GM19043 (cell line): ENCODE results near the gene WDFY3.

Experiments
- ATAC-seq: cut with Tn5 transposase; IDR thresholded peaks from one replicate; pipeline ENCODE4 v1.9.1; 2021; ENCODE audit warnings: low read depth; ENCODE audit not compliant: unreplicated experiment

The WDFY3 gene

DNA sequence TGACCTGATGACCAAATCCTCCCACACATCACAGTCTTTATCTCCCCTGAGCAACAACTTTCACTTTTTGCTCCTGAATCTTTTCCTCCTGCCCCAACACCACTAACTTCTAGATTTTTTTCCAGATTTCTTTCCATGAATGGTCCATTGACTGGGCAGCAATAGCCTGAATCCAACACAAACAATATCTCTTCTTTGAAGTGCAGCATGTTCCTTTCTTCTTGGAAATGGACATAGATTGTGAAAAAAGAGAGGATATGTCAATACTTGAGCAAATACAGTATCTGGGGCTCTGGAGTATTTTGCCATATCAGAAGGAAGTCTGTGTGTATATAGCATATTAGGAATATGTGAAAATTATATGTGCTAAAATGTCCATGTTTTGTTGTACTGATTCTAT, 328.4 kb downstream of the WDFY3 start:
- no peak for ATAC-seq

DNA sequence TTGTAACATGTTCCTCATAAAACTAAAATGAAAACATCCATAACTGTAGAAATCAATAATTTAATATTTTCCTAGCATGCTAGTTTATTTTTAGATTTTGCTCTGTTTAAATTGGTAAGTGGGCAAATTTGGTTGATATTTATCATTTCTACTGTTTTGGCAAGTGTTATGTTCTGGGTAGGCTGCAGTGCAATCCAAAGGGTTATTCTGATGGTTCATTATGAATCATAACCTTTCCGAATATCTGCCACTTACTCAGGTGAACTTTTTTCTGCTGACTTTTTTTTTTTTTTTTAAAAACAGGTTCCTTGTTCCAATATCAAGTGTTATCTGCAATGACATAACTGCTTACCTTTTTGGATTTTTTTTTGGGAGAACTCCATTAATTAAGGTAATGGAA, 331.5 kb downstream of the WDFY3 start:
- ATAC-seq, result no peak

DNA sequence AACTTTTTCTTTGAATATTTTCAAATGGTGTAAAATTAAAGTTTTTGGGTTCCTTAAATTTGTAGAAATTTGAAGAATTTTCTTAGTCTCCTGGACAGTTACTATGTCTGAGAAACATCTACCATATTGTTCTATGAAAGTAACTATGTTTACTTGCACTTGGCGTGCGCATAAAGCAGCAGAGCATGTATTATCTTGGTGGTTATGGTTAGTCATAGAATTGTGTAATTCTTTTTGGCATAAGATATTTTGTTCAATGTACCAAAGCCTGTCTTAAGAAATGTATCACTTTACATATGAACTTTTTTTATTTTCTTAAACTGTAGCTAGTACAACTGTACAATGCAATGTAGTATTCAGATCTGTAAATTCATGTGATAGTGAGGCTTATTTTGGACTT, 334.4 kb downstream of the WDFY3 start:
- no peak for ATAC-seq

DNA sequence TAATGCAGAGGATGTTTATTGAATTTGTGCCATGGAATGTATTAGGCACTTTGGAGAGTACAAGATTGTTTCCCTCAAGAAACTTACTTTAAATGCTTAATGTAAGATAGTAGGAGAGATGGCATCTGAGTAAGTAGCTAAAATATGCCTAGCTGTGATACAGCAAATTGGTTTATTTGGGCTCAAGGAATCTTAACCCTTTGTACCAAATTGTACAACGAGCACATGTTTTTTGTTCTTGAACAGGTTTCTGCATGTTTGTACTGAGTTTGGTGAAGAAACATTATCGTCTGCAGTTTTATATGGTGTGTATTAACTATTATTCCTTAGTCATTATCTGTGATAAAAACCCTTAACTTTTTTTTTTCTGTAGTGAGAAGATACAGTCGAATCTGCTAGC, 334.9 kb downstream of the WDFY3 start:
- no peak for ATAC-seq

DNA sequence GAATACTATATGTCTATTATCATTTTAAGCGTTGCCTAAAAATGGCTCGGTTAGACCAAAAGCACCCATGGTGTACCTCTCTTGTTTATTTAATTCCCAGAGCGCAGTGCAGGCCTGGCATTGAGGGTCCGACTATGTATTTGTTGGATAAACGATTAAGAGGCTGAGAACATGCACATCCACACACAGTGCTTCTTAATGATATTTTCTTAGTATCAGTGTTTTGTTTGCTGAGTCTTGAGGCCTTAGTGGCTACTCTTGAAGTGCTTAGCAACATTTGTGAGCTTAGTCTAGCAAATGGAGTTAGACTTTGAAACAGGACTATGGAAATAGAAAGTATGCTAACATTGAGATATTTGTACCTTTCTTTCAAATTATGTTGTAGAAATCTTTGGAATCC, 339.8 kb downstream of the WDFY3 start:
- ATAC-seq, result no peak

DNA sequence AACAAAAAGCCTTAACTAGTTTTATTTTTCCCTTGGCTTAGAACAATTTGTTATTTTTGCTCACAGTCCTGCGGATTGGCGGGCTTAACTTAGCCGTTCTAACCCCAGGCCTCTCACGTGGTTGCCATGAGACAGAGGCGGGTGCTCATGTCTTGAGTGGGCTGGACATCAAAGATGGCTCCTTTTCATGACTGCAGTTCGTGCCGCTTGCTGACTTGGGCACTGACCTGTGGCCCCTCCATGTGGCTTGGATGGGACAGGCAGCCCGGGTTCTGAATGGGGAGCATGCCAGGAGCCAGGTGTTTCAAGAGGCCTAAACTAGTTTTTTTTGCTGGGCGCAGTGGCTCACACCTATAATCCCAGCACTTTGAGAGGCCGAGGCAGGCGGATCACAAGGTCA, 342.8 kb downstream of the WDFY3 start:
- ATAC-seq, result no peak

DNA sequence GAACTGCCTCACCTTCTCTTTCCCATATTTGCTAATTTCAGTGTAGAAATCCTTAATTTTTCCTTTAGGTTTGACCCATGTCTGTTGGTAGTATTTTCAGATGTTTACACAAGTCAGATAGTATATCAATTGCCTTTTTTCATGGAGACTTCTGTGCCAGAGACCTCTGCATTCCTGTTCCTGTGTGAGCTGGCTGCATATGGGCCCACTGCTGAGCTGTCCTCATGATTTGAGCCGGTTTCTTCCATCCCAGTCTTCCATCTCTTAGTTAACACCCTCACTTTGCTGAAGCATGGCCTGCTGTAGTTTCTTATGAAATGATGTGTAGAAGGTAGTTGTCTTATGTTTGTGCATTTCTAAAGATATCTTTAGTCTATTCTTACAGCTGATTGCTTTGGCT, 343.5 kb downstream of the WDFY3 start:
- ATAC-seq, result no peak
